ENCODE results near the gene LCAT.
"Not testable (repeated sequence)": the region's sequence is repeated elsewhere in the genome, so short reads cannot be mapped to it uniquely, and the experiment has no call there.

Gene LCAT

GRCh38 chr16:67931712-67932461 is 12.0 kb downstream of the LCAT start, which contains the start of gene CTRL:
CTRL (minus strand) TSS chr16:67931862; CDS start chr16:67931852, 10 bp downstream.
- DNase-seq = no peak

- no peak for DNase-seq
These were observed 13.2 kb downstream of the LCAT start for GRCh38 chr16:67930678-67931211.

- no peak for DNase-seq
These were observed 13.7 kb downstream of the LCAT start for GRCh38 chr16:67930191-67930590.

- peak; percentile 81 for DNase-seq
These were observed 15.2 kb downstream of the LCAT start for GRCh38 chr16:67928561-67929364.

GRCh38 chr16:67928147-67928546 is 15.8 kb downstream of the LCAT start:
- no peak for DNase-seq

GRCh38 chr16:67927131-67927941 is 16.6 kb downstream of the LCAT start:
- no peak for DNase-seq

- no peak for DNase-seq
These were observed 17.7 kb downstream of the LCAT start for GRCh38 chr16:67926181-67926750.

- no peak for DNase-seq
These were observed 19.6 kb downstream of the LCAT start for GRCh38 chr16:67924140-67924906.

GRCh38 chr16:67923414-67924116 is 20.4 kb downstream of the LCAT start:
- DNase-seq = no peak

GRCh38 chr16:67922740-67923139 is 21.2 kb downstream of the LCAT start:
- DNase-seq = no peak

- no peak for DNase-seq
These were observed 21.7 kb downstream of the LCAT start for GRCh38 chr16:67922221-67922620.

GRCh38 chr16:67919622-67920221 is 24.2 kb downstream of the LCAT start:
- DNase-seq = no peak

GRCh38 chr16:67917852-67918236 is 26.1 kb downstream of the LCAT start:
- peak; percentile 57 for DNase-seq

GRCh38 chr16:67917140-67917851 is 26.6 kb downstream of the LCAT start:
- DNase-seq = no peak

- DNase-seq = no peak
These were observed 27.8 kb downstream of the LCAT start for GRCh38 chr16:67915831-67916723.

GRCh38 chr16:67915496-67915769 is 28.5 kb downstream of the LCAT start:
- DNase-seq = not testable (repeated sequence)

GRCh38 chr16:67914758-67915495 is 29.0 kb downstream of the LCAT start:
- no peak for DNase-seq

GRCh38 chr16:67910158-67910557 is 33.8 kb downstream of the LCAT start:
- no peak for DNase-seq

All from activated naive CD4-positive, alpha-beta T cell treated with anti-CD3 and anti-CD28 coated beads, Interleukin-2, amount 50 U/mL, for 16 hours (primary cell).